GM12891 (cell line): ENCODE measurements around the gene MOB1A.

Experiments
- DNase-seq: peaks from one replicate; pipeline ENCODE4 v3.0.0; 2011; ENCODE audit warnings: low spot score; ENCODE audit not compliant: insufficient read length
- FAIRE-seq: peaks from 2 replicates; lab custom pipeline; 2011; peaks lifted over from hg19 to GRCh38; lab: Jason Lieb, UNC
- PAX5 ChIP-seq: IDR thresholded peaks from 2 replicates; pipeline ENCODE4 v1.6.1; 2011; ENCODE audit warnings: low read length, moderate library complexity, mild to moderate bottlenecking; ENCODE audit not compliant: insufficient read depth, severe bottlenecking
- POLR2A ChIP-seq: IDR thresholded peaks from 2 replicates; pipeline ENCODE4 v1.6.1; 2011; ENCODE audit warnings: low read depth, low read length, control low read depth
- POLR2AphosphoS5 ChIP-seq: IDR thresholded peaks from 2 replicates; pipeline ENCODE4 v1.6.1; 2011; ENCODE audit warnings: low read depth, low read length, control low read depth
- POU2F2 ChIP-seq: IDR thresholded peaks from 2 replicates; pipeline ENCODE4 v1.6.1; 2011; ENCODE audit warnings: low read depth, mild to moderate bottlenecking, control low read depth, low read length, moderate library complexity
- SPI1 ChIP-seq: IDR thresholded peaks from 2 replicates; pipeline ENCODE4 v1.6.1; 2011; ENCODE audit warnings: low read depth, low read length, control low read depth
- TAF1 ChIP-seq: IDR thresholded peaks from 2 replicates; pipeline ENCODE4 v1.6.1; 2011; ENCODE audit warnings: low read depth, low read length, control low read depth

MOB1A gene

DNA sequence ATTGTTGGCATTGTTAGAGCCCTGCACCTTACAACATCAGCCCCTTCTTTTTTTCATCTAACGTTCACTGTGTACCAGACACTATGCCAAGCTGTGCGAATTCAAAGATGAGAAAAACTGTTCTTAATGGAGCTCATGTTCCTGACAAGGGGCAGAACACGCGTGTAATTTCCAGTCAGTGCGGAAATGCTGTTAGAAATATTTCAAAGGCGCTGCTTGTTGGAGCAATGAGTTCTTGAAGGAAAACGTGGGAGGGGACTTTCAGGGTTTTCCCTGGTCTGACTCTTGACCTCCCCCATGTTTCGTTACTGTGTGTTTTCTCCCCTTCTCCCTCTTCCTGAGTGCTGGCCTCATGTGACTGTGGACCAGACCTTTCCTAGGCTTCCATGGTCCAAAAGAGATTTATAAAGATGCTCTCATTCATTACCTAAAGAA lies 21.2 kb upstream of the MOB1A start:
- FAIRE-seq = no peak
- no peak for DNase-seq
- peak; percentile 65 for TF ChIP-seq POLR2A
- peak; percentile 48; the same call in 1 of the 2 replicates for TF ChIP-seq POLR2AphosphoS5
- TF ChIP-seq PAX5 = no peak
- TF ChIP-seq TAF1 = no peak
- TF ChIP-seq POU2F2 = no peak
- TF ChIP-seq SPI1 = peak; percentile 17; the same call in 1 of the 2 replicates

- TF ChIP-seq POLR2AphosphoS5 (no peak), SPI1 (no peak), POLR2A (peak; percentile 49), POU2F2 (0 out of 2 replicates have a peak, but pooled peaks have one; percentile 10), TAF1 (no peak), PAX5 (no peak)
- DNase-seq (no peak), FAIRE-seq (no peak)
Observed at GRCh38 chr2:74199275-74199701, 20.6 kb upstream of the MOB1A start.

GRCh38 chr2:74198461-74199274 lies 20.0 kb upstream of the MOB1A start, which contains the start of gene MTHFD2:
Gene MTHFD2 (plus strand): TSS chr2:74198615. CDS start chr2:74198642, 27 bp downstream.
- DNase-seq (peak; percentile 88), FAIRE-seq (peak; percentile 95)
- peak; percentile 96 for TF ChIP-seq TAF1
- no peak; the same call in 1 of the 2 replicates for TF ChIP-seq SPI1
- TF ChIP-seq POU2F2 = peak; percentile 92
- no peak for TF ChIP-seq PAX5
- peak; percentile 99 for TF ChIP-seq POLR2AphosphoS5
- TF ChIP-seq POLR2A = peak; percentile 98

- FAIRE-seq = no peak
- no peak for DNase-seq
Observed at GRCh38 chr2:74198023-74198460, 19.4 kb upstream of the MOB1A start.

DNA sequence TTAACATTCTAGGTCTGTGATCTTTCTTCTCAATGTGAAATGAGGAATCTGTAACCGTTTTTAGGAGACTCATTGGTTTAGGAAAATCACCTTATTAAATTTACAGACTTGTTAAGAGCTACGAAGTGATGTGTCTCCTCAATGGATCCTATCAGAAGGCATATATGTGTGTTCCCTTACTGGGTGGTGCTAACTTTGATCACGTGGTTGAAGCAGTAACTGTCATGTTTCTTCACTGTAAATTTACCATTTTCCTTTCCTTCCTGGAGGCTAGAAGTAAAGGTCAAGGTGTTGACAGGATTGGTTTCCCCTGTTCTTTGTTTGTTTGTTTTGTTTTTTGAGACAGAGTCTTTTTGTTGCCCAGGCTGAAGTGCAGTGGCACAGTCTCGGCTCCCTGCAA lies 18.4 kb upstream of the MOB1A start:
- no peak for FAIRE-seq
- DNase-seq = no peak
- no peak for TF ChIP-seq TAF1
- no peak for TF ChIP-seq POLR2A
- no peak for TF ChIP-seq POLR2AphosphoS5
- no peak for TF ChIP-seq SPI1
- no peak for TF ChIP-seq PAX5
- TF ChIP-seq POU2F2 = no peak

More at GRCh38 chr2:74198023-74198460, 19.4 kb upstream of the MOB1A start:
- TF ChIP-seq SPI1 = peak; percentile 26; the same call in 1 of the 2 replicates
- TF ChIP-seq POU2F2 = no peak

- no peak for DNase-seq
- no peak for TF ChIP-seq SPI1
- TF ChIP-seq POLR2A = no peak
- TF ChIP-seq TAF1 = no peak
- no peak for TF ChIP-seq PAX5
- TF ChIP-seq POLR2AphosphoS5 = no peak
- no peak for TF ChIP-seq POU2F2
- FAIRE-seq = no peak
Observed at GRCh38 chr2:74194799-74195198, 16.1 kb upstream of the MOB1A start.

- TF ChIP-seq SPI1 = no peak
- no peak for TF ChIP-seq POLR2A
- TF ChIP-seq POU2F2 = no peak
- no peak for TF ChIP-seq TAF1
- no peak for TF ChIP-seq POLR2AphosphoS5
- FAIRE-seq (no peak), DNase-seq (no peak)
Observed at GRCh38 chr2:74191596-74192380, 13.1 kb upstream of the MOB1A start.

DNA sequence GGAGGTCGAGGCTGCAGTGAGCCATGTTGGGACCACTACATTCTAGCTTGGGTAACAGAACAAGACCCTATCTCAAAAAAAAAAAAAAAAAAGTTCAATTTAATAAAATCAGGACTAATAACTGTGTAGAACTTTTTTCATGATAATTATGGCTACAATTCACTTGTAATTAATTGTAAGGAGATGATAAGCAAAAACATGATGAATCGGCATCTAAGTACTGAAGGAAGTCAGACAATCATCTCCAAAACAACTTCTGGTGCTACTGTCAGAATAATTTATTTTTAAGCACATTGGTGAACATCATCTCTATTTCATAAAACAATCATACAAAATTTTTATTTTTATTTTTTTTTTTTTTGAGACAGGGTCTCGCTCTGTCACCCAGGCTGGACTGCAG lies 10.0 kb upstream of the MOB1A start:
- FAIRE-seq (no peak), DNase-seq (no peak)
- no peak for TF ChIP-seq POU2F2
- TF ChIP-seq SPI1 = no peak
- no peak for TF ChIP-seq PAX5
- TF ChIP-seq TAF1 = no peak
- no peak for TF ChIP-seq POLR2A
